ENCODE measurements around the gene ADAMTS18. TPM values are rescaled to one million over a fixed set of nuclear protein-coding genes. Genes with fewer than 3 reads are reported as not detected.
"Not testable (repeated sequence)": the region's sequence is repeated elsewhere in the genome, so short reads cannot be mapped to it uniquely, and the experiment has no call there.

The ADAMTS18 gene
- total and polyA plus RNA-seq, 2 donors (not counting 3 experiments of a cell fraction or from before 2014, with no cell fraction given) = 18.4 to 27.5 TPM

DNA sequence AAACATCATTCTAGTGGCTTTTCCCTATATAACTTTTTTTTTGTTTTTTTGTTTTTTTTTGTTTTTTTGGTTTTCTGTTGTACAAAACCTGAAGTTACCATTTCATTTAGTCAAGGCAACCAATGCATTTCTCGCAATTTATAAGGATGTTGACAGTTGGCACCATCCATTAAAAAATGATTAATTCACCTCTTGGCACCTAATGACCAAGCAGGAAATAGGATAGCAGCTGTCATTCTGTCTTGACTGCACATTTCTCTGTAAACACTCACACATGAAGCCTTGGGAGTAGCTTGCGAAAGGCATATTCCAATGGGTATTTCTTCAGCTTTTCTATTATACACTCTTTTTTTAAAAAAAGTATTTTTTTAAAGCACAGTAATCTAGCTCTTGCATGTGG lies 158.2 kb downstream of the ADAMTS18 start:
- dilution Hi-C loops (cut with MboI; ENCODE audit: extremely low pct_ligation_motif_present, low sequenced_read_pairs) (no loop called here), intact Hi-C loops (cut with micrococcal nuclease) (no loop called here)
- ChIA-PET POLR2A (no interaction called here), CTCF (interaction anchor here (1.1 to 1.6 kb wide), 4 partner anchors 12 to 40 kb away, joined by 3 to 5 read pairs (median 3); no protein-coding TSS in a partner anchor)
- H3K27me3 ChIP-seq (ENCODE audit: control insufficient read depth in 2 of 2, insufficient read depth in 2 of 2, low read length in 2 of 2) = no peaks in the 10 kb centered on the region
- FAIRE-seq (no peak), DNase-seq (ENCODE audit: low read depth, low spot score) (peak; percentile 37)
- H3K9me3 ChIP-seq (replicated peaks; ENCODE audit: control insufficient read depth, insufficient read depth, low read length) = no peaks in the 10 kb centered on the region
- H3K9ac ChIP-seq (replicated peaks; ENCODE audit: extremely low read depth, insufficient read depth, low read length) = no peak overlapping the region
- H3K4me2 ChIP-seq (ENCODE audit: insufficient read depth, low read length) = no peak overlapping the region
- no peak overlapping the region for H3K27ac ChIP-seq (ENCODE audit: insufficient read depth, low read depth, low read length)
- BruUV-seq (replicated peaks) = no TSS peak
- H3K4me3 ChIP-seq (replicated peaks in 1 of 3; ENCODE audit: insufficient read depth in 1 of 3, low read depth in 1 of 3, low read length in 3 of 3) = no peak overlapping the region
- H3K9me1 ChIP-seq (replicated peaks; ENCODE audit: control insufficient read depth, extremely low read depth, insufficient read depth, low read length) = no peaks in the 10 kb centered on the region
- no peaks in the 10 kb centered on the region for H3K79me2 ChIP-seq (ENCODE audit: control insufficient read depth, insufficient read depth, low read length)
- H4K20me1 ChIP-seq (replicated peaks; ENCODE audit: control insufficient read depth, extremely low read depth, insufficient read depth, low read length) = no peaks in the 10 kb centered on the region
- TF ChIP-seq POLR2AphosphoS5 (IDR thresholded peaks at IDR 0.05; ENCODE audit: insufficient read depth, low read depth, low read length) (no peak), MAX (IDR thresholded peaks at IDR 0.05; ENCODE audit: insufficient read depth, insufficient read length) (no peak), EZH2 (IDR thresholded peaks at IDR 0.05; ENCODE audit: borderline replicate concordance, low read depth, low read length, severe bottlenecking) (no peak)
- no peaks in the 10 kb centered on the region for H3K36me3 ChIP-seq (ENCODE audit: control insufficient read depth in 2 of 2, extremely low read depth in 1 of 2, insufficient read depth in 2 of 2, low read length in 2 of 2)
- no peak overlapping the region for H2AFZ ChIP-seq (ENCODE audit: low read depth, low read length)
- H3K4me1 ChIP-seq (ENCODE audit: control insufficient read depth, extremely low read depth, insufficient read depth, low read length) = no peaks in the 10 kb centered on the region

- FAIRE-seq; POLR2A ChIA-PET; H3K27ac ChIP-seq (ENCODE audit: insufficient read depth, low read depth, low read length); dilution Hi-C loops (cut with MboI; ENCODE audit: extremely low pct_ligation_motif_present, low sequenced_read_pairs); H3K4me1 ChIP-seq (ENCODE audit: control insufficient read depth, extremely low read depth, insufficient read depth, low read length); H3K9ac ChIP-seq (replicated peaks; ENCODE audit: extremely low read depth, insufficient read depth, low read length); intact Hi-C loops (cut with micrococcal nuclease); H3K9me1 ChIP-seq (replicated peaks; ENCODE audit: control insufficient read depth, extremely low read depth, insufficient read depth, low read length); BruUV-seq (replicated peaks); H3K9me3 ChIP-seq (replicated peaks; ENCODE audit: control insufficient read depth, insufficient read depth, low read length); H2AFZ ChIP-seq (ENCODE audit: low read depth, low read length); H3K4me2 ChIP-seq (ENCODE audit: insufficient read depth, low read length); H3K36me3 ChIP-seq (ENCODE audit: control insufficient read depth in 2 of 2, extremely low read depth in 1 of 2, insufficient read depth in 2 of 2, low read length in 2 of 2); DNase-seq (ENCODE audit: low read depth, low spot score); H4K20me1 ChIP-seq (replicated peaks; ENCODE audit: control insufficient read depth, extremely low read depth, insufficient read depth, low read length); H3K79me2 ChIP-seq (ENCODE audit: control insufficient read depth, insufficient read depth, low read length); H3K27me3 ChIP-seq (ENCODE audit: control insufficient read depth in 2 of 2, insufficient read depth in 2 of 2, low read length in 2 of 2); H3K4me3 ChIP-seq (replicated peaks in 1 of 3; ENCODE audit: insufficient read depth in 1 of 3, low read depth in 1 of 3, low read length in 3 of 3): not testable (repeated sequence)
- CTCF ChIA-PET = interaction anchor here (1.3 kb wide), 1 partner anchor 15 kb away, joined by 3 read pairs; no protein-coding TSS in a partner anchor
Observed at GRCh38 chr16:77275303-77275702, 159.5 kb downstream of the ADAMTS18 start.
